HEK293 (cell line): ENCODE measurements around the gene KAT5.

Experiments
- CTCF ChIP-seq: fragments of 450-650 bp; formaldehyde crosslinking; IDR thresholded peaks from 2 replicates; pipeline ENCODE4 v1.5.1; 2016; ENCODE audit warnings: missing biosample characterization, missing genetic modification characterization
- ZBTB1 ChIP-seq: fragments of 450-650 bp; formaldehyde crosslinking; IDR thresholded peaks from 2 replicates; pipeline ENCODE4 v1.5.1; 2016; ENCODE audit warnings: missing biosample characterization, missing genetic modification characterization
- ZNF146 ChIP-seq: fragments of 450-650 bp; formaldehyde crosslinking; IDR thresholded peaks from 2 replicates; pipeline ENCODE4 v1.5.1; 2016; ENCODE audit warnings: missing biosample characterization, missing genetic modification characterization

GRCh38 chr11:65764434-65764833, 52.4 kb downstream of the KAT5 start:
- no peak for TF ChIP-seq ZBTB1 (tag by site-specific recombination)
- no peak for TF ChIP-seq ZNF146 (tag by site-specific recombination)
- no peak for TF ChIP-seq CTCF (tag by site-specific recombination)
